Endothelial cell (in vitro differentiated cells): ENCODE measurements around the gene SH3RF1. TPM values are rescaled to one million over a fixed set of nuclear protein-coding genes. Genes with fewer than 3 reads are reported as not detected.
"Not testable (repeated sequence)": the region's sequence is repeated elsewhere in the genome, so short reads cannot be mapped to it uniquely, and the experiment has no call there.

Experiments used
- DNase-seq: peaks from one replicate; pipeline ENCODE4 v3.0.0; 2021; ENCODE audit warnings: low spot score
- H3K27ac Mint-ChIP-seq: one replicate; pipeline ENCODE4 v1.8.0; 2021; ENCODE audit warnings: mixed read lengths, inconsistent platforms; ENCODE audit not compliant: unreplicated experiment
- H3K27me3 Mint-ChIP-seq: one replicate; pipeline ENCODE4 v1.8.0; 2021; ENCODE audit warnings: mild to moderate bottlenecking, moderate library complexity, mixed read lengths, inconsistent platforms; ENCODE audit not compliant: unreplicated experiment
- H3K36me3 Mint-ChIP-seq: one replicate; pipeline ENCODE4 v1.8.0; 2021; ENCODE audit warnings: mild to moderate bottlenecking, low read depth, mixed read lengths, inconsistent platforms; ENCODE audit not compliant: unreplicated experiment
- H3K4me1 Mint-ChIP-seq: one replicate; pipeline ENCODE4 v1.8.0; 2021; ENCODE audit warnings: mild to moderate bottlenecking, mixed read lengths, inconsistent platforms; ENCODE audit not compliant: unreplicated experiment
- H3K4me3 Mint-ChIP-seq: one replicate; pipeline ENCODE4 v1.8.0; 2021; ENCODE audit warnings: mild to moderate bottlenecking, mixed read lengths, inconsistent platforms; ENCODE audit not compliant: unreplicated experiment
- H3K9me3 Mint-ChIP-seq: one replicate; pipeline ENCODE4 v1.8.0; 2021; ENCODE audit warnings: mixed read lengths, inconsistent platforms; ENCODE audit not compliant: unreplicated experiment
- total RNA-seq: library from RNA; stranded (reverse); fragmentation: NEBNext Ultra II Directional; extraction: Animal tissue kit (Norgen Biotek cat#: 25700); gene quantifications from one replicate; pipeline ENCODE4 v1.2.1, GENCODE V29; 2021; ENCODE audit not compliant: unreplicated experiment
- TF ChIP-seq, protein P1 (sequence below): fragments of 200-600 bp; sonication (generic); IDR thresholded peaks from one replicate; pipeline ENCODE4 v1.5.0; 2021; ENCODE audit warnings: antibody characterized with exemption; ENCODE audit not compliant: unreplicated experiment

The SH3RF1 gene
- total RNA-seq, 1 donor from 2014 or later: 23.5 TPM

DNA sequence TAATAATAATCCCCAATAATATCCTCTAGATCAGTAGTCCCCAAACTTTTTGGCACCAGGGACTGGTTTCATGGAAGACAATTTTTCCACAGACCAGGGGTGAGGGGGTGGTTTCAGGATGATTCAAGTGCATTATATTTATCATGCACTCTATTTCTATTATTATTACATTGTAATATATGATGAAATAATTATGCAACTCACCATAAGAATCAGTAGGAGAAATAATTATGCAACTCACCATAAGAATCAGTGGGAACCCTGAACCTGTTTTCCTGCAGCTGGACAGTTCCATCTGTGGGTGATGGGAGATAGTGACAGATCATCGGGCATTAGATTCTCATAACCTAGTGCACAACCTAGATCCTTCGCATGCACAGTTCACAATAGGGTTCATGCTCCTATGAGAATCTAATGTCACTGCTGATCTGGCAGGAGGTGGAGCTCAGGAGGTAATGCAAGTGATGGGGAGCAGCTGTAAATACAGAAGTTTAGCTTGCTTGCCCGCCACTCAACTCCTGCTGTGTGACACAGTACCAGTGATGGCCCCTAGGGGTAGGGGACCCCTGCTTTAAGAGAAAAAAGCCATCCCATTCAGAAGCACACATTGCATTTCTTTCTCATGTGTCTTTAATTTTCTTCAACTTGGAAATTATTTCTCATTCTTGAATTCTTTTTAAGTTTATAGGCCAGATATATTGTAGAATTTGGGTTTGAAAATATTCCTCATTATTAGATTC is 16.0 kb upstream of the SH3RF1 start:
- Mint-ChIP-seq H3K4me3 (no peak overlapping the region), H3K27me3 (no peaks in the 10 kb centered on the region), H3K36me3 (no peaks in the 10 kb centered on the region), H3K4me1 (peaks cover 3% of the 10 kb centered on the region), H3K9me3 (no peaks in the 10 kb centered on the region), H3K27ac (no peak overlapping the region)
- no peak for DNase-seq
- TF ChIP-seq, protein P1, sequence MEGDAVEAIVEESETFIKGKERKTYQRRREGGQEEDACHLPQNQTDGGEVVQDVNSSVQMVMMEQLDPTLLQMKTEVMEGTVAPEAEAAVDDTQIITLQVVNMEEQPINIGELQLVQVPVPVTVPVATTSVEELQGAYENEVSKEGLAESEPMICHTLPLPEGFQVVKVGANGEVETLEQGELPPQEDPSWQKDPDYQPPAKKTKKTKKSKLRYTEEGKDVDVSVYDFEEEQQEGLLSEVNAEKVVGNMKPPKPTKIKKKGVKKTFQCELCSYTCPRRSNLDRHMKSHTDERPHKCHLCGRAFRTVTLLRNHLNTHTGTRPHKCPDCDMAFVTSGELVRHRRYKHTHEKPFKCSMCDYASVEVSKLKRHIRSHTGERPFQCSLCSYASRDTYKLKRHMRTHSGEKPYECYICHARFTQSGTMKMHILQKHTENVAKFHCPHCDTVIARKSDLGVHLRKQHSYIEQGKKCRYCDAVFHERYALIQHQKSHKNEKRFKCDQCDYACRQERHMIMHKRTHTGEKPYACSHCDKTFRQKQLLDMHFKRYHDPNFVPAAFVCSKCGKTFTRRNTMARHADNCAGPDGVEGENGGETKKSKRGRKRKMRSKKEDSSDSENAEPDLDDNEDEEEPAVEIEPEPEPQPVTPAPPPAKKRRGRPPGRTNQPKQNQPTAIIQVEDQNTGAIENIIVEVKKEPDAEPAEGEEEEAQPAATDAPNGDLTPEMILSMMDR: peak; percentile 21

DNA sequence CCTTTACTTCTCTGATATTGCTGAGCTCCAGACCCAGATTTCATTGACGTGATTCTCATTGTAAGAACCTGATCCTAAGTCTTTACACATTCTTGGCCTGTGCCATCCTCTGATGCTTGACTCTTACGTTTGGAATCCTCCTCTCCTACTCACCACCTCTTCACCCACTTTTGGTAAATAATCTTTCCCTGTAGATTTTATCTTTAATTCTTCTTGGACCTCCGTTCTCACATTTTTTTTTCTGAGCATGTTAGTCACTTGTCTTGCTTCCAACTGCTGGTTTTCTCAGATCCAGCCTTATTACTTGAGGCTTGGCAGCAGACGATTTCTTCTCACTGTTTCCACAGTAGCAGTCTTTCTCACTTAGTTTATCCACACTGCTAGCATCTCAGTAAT is 12.4 kb upstream of the SH3RF1 start:
- DNase-seq: no peak
- H3K4me1 Mint-ChIP-seq: peaks cover 3% of the 10 kb centered on the region

DNA sequence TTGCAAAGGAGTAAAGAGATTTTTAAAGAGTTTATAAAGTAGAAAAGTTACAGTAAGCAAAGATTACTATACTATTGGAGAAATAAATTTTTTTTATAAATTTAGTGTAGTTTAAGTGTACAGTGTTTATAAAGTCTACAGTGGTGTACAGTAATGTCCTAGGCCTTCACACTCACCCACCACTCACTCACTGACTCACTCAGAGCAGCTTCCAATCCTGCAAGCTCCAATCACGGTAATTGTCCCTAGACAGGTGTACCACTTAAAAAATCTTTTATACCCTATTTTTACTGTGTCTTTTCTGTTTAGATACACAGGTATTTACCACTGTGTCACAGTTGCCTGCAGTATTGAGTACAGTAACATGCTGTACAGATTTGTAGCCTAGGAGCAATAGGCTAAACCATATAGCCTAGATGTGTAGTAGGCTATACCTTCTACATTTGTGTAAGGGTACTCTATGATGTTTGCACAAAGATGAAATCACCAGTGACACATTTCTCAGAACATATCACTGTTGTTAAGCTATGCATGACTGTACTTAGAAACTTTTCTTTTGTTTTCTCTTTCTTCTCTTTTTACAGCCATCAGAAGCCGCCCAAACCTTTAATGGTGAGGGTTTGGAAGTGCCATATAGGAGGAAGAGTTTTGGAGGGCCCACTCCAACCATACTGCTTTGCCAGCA is 11.8 kb upstream of the SH3RF1 start:
- no peaks in the 10 kb centered on the region for H3K9me3 Mint-ChIP-seq
- no peaks in the 10 kb centered on the region for H3K4me1 Mint-ChIP-seq
- H3K27ac Mint-ChIP-seq: no peak overlapping the region
- no peaks in the 10 kb centered on the region for H3K36me3 Mint-ChIP-seq
- no peaks in the 10 kb centered on the region for H3K27me3 Mint-ChIP-seq
- no peak overlapping the region for H3K4me3 Mint-ChIP-seq
- no peak for DNase-seq
- TF ChIP-seq, protein P1: no peak

More for the DNA sequence above, 12.4 kb upstream of the SH3RF1 start:
- no peak overlapping the region for H3K27ac Mint-ChIP-seq
- no peaks in the 10 kb centered on the region for H3K9me3 Mint-ChIP-seq
- H3K36me3 Mint-ChIP-seq: no peaks in the 10 kb centered on the region
- TF ChIP-seq, protein P1: no peak
- no peak overlapping the region for H3K4me3 Mint-ChIP-seq
- no peaks in the 10 kb centered on the region for H3K27me3 Mint-ChIP-seq

DNA sequence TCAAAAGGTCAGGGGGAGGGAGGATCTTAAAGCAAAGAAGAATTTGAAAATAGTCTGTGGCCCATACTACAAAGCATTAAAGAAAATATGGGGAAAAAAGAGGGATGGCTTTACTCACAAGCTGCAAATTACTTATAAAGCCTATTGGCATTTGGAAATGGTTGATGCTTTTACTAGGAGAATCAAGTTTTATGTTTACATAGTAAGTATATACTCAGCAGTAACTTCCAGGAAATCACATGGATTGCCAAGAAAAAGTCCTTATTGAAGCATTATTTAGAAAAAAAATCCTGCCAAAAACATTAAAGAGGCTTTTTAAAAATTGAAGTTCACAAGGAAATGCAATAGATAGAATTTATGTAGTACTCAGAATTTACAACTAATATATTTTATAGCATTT is 8.4 kb upstream of the SH3RF1 start:
- Mint-ChIP-seq H3K4me1 (no peaks in the 10 kb centered on the region), H3K9me3 (no peaks in the 10 kb centered on the region), H3K27me3 (peaks cover 2% of the 10 kb centered on the region), H3K27ac (no peak overlapping the region), H3K36me3 (no peaks in the 10 kb centered on the region), H3K4me3 (no peak overlapping the region)
- TF ChIP-seq, protein P1: no peak
- no peak for DNase-seq

DNA sequence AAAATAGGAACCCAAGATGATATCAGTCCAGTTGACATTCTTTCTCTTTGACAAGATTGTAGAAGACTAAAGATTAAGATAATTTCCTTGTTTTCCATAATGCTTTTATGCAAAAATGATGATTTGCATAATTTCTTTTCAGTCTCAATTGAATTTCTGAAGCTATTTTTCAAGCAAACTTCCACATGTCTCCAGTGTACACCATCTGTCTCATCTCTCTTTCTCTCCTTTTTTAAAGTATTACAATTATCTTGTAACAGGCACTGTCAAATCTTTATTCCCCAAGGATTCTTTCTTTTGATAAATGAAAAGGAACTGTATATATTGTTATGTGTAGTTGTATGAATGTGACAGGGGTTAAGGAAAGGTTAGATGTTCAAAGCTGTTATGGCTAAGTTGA is 7.9 kb upstream of the SH3RF1 start:
- Mint-ChIP-seq H3K9me3 (no peaks in the 10 kb centered on the region), H3K4me1 (no peaks in the 10 kb centered on the region), H3K27ac (no peak overlapping the region), H3K27me3 (peaks cover 2% of the 10 kb centered on the region), H3K36me3 (no peaks in the 10 kb centered on the region), H3K4me3 (no peak overlapping the region)
- no peak for DNase-seq
- TF ChIP-seq, protein P1: no peak

DNA sequence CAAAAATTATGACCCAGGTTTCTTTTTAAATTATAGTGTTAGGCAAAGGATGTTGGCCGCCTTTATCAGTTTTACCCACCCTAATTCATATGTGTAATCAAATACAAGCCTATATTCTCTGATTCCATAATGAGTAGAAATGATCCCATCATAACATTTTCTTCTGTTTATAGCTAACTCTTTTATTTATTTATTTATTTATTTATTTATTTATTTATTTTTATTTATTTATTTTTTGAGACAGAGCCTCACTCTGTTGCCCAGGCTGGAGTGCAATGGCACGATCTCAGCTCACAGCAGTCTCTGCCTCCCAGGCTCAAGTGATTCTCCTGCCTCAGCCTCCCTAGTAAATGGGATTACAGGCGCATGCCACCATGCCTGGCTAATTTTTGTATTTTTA is 7.1 kb upstream of the SH3RF1 start:
- H3K4me3 Mint-ChIP-seq, H3K27me3 Mint-ChIP-seq, H3K4me1 Mint-ChIP-seq, H3K9me3 Mint-ChIP-seq, H3K27ac Mint-ChIP-seq, H3K36me3 Mint-ChIP-seq, DNase-seq: not testable (repeated sequence)
